HG02571 (cell line): ENCODE measurements around the gene FAM9B.
"Not testable (repeated sequence)": the region's sequence is repeated elsewhere in the genome, so short reads cannot be mapped to it uniquely, and the experiment has no call there.

Experiments
- ATAC-seq: cut with Tn5 transposase; IDR thresholded peaks from one replicate; pipeline ENCODE4 v1.9.1; 2021; ENCODE audit warnings: mild to moderate bottlenecking, moderate library complexity; ENCODE audit not compliant: unreplicated experiment

The FAM9B gene

GRCh38 chrX:9033989-9034388 is at the start of gene FAM9B:
TSS of gene FAM9B (minus strand) at chrX:9034127. CDS start at chrX:9032986, 1,141 bp downstream.
- ATAC-seq: no peak

GRCh38 chrX:9081271-9081670 is 47.3 kb upstream of the FAM9B start:
- no peak for ATAC-seq

GRCh38 chrX:9074326-9074725 is 40.4 kb upstream of the FAM9B start:
- no peak for ATAC-seq

GRCh38 chrX:9072281-9072680 is 38.4 kb upstream of the FAM9B start:
- ATAC-seq: no peak

- ATAC-seq: no peak
These were observed 37.2 kb upstream of the FAM9B start for GRCh38 chrX:9071031-9071650.

- no peak for ATAC-seq
These were observed 35.6 kb upstream of the FAM9B start for GRCh38 chrX:9069573-9069972.

GRCh38 chrX:9064694-9065093 is 30.8 kb upstream of the FAM9B start:
- ATAC-seq: no peak

- ATAC-seq: no peak
These were observed 28.7 kb upstream of the FAM9B start for GRCh38 chrX:9062641-9063040.

- ATAC-seq: no peak
These were observed 21.4 kb upstream of the FAM9B start for GRCh38 chrX:9055354-9055753.

GRCh38 chrX:9052081-9052480 is 18.2 kb upstream of the FAM9B start:
- ATAC-seq: no peak

- ATAC-seq: no peak
These were observed 16.4 kb upstream of the FAM9B start for GRCh38 chrX:9050331-9050730.

- no peak for ATAC-seq
These were observed 14.9 kb upstream of the FAM9B start for GRCh38 chrX:9048801-9049200.

GRCh38 chrX:9038244-9038643 is 4.3 kb upstream of the FAM9B start:
- ATAC-seq: no peak

GRCh38 chrX:9037296-9037695 is 3.4 kb upstream of the FAM9B start:
- ATAC-seq: no peak

- ATAC-seq: no peak
These were observed 341 bp downstream of the FAM9B start for GRCh38 chrX:9033586-9033985.

- ATAC-seq: no peak
These were observed 748 bp downstream of the FAM9B start for GRCh38 chrX:9033179-9033578.

GRCh38 chrX:9023293-9023692 is 10.6 kb downstream of the FAM9B start:
- no peak for ATAC-seq

GRCh38 chrX:9019151-9019550 is 14.8 kb downstream of the FAM9B start:
- ATAC-seq: no peak

- ATAC-seq: not testable (repeated sequence)
These were observed 15.6 kb downstream of the FAM9B start for GRCh38 chrX:9018332-9018731.

GRCh38 chrX:9003041-9003440 is 30.9 kb downstream of the FAM9B start:
- no peak for ATAC-seq

GRCh38 chrX:8988446-8988845 is 45.5 kb downstream of the FAM9B start:
- ATAC-seq: no peak

- ATAC-seq: no peak
These were observed 46.2 kb downstream of the FAM9B start for GRCh38 chrX:8987672-8988250.

- ATAC-seq: no peak
These were observed 49.7 kb downstream of the FAM9B start for GRCh38 chrX:8984231-8984630.
